Measurements from ENCODE around the gene PIGC.

- no peak for TF ChIP-seq SP1 (IDR thresholded peaks at IDR 0.05)
- TF ChIP-seq TARDBP (IDR thresholded peaks at IDR 0.05), result no peak
- no peak for TF ChIP-seq L3MBTL2 (conservative IDR thresholded peaks at IDR 0.05)
- no peak for TF ChIP-seq ELF4 (IDR thresholded peaks at IDR 0.05)
- TF ChIP-seq NFRKB (IDR thresholded peaks at IDR 0.05), result no peak
- TF ChIP-seq FOXM1 (IDR thresholded peaks at IDR 0.05; ENCODE audit: borderline replicate concordance), result no peak
- TF ChIP-seq FOXK2 (IDR thresholded peaks at IDR 0.05), result no peak
- no peak for TF ChIP-seq SUZ12 (IDR thresholded peaks at IDR 0.05)
Measured at GRCh38 chr1:172456344-172456769, 12.5 kb upstream of the PIGC start.

Data from HEK293T (cell line).